HG03196 (cell line): ENCODE measurements around the gene FER.
"Not testable (repeated sequence)": the region's sequence is repeated elsewhere in the genome, so short reads cannot be mapped to it uniquely, and the experiment has no call there.

Source experiments
- ATAC-seq: cut with Tn5 transposase; IDR thresholded peaks from one replicate; pipeline ENCODE4 v1.9.1; 2021; ENCODE audit not compliant: unreplicated experiment

Gene FER

DNA sequence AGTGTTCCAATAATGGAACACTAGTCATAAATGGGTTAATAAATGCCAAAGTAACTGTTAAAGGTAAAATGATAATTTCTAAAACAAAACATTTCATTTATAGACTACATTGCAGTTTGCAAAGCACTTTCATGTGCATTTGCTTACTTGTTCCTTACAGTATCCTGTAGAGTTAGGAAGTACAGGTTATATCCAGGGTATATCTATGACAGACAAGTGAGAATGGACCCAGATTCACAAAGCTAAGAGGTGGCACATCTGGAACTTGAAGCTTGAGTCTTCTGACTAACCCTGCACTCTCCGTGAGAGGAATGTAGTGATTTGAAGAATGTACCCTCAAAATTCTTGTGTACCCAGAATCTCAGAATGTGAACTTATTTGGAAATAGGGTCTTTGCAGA, 121.4 kb downstream of the FER start:
- ATAC-seq, result no peak

GRCh38 chr5:108876451-108876850, 128.8 kb downstream of the FER start:
- ATAC-seq, result no peak

DNA sequence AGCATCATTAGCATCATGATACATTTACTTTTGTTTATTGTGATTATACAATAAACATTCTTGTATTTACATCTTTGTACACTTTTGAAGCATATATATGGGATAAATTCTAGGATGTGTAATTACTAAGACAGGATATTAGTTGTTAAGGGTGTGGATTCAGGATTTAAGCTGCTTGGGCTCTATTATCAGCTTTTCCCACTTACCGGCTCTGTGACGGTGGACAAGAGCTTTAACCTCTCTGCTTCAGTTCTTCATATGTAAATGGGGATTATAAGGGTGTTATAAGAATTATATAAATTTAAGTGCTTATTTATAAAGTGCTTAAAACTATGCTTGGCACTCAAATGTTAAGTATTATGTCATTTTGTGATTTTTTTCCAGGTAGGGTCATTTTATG, 131.1 kb downstream of the FER start:
- ATAC-seq, result no peak

GRCh38 chr5:108881133-108881532, 133.4 kb downstream of the FER start:
- ATAC-seq, result no peak

DNA sequence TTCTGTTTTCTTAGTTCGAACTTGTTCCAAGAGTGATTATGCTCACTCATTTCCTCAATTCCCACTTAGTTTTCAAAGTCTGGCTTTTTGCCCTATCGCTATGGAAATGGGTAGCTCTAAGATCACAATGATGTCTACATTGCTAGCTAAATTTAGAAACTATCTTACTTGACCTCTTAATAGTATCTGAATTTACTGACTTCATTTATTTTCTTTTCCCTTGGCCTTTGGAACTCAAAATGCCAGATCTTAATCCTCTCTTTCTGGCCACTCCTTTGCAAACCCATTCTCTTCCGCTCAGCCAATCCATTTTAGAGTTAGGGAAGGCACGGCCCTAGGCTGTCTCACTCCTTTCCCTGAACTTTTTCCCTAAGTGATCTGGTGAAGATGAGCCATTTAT, 137.0 kb downstream of the FER start:
- ATAC-seq, result no peak

- ATAC-seq, result no peak
Measured at GRCh38 chr5:108898257-108898656, 150.6 kb downstream of the FER start.

- ATAC-seq, result no peak
Measured at GRCh38 chr5:108898707-108899106, 151.0 kb downstream of the FER start.

GRCh38 chr5:108899244-108899643, 151.5 kb downstream of the FER start:
- not testable (repeated sequence) for ATAC-seq

GRCh38 chr5:108900668-108901067, 153.0 kb downstream of the FER start:
- no peak for ATAC-seq

GRCh38 chr5:108905805-108906204, 158.1 kb downstream of the FER start:
- no peak for ATAC-seq

GRCh38 chr5:108910627-108911026, 162.9 kb downstream of the FER start:
- ATAC-seq, result no peak

DNA sequence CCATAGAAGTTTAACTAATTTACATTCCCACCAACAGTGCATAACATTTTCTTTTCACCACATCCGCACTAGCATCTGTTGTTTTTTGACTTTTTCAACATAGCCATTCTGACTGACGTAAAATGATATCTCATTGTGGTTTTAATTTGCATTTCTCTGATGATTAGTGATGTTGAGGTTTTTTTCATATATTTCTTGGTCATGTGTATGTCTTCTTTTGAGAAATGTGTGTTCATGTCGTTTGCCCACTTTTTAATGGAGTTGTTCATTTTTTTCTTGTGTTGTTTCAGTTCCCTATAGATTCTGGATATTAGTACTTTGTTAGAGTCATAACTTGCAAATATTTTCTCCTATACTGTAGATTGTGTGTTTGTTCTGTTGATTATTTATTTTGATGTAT, 163.4 kb downstream of the FER start:
- ATAC-seq, result no peak

DNA sequence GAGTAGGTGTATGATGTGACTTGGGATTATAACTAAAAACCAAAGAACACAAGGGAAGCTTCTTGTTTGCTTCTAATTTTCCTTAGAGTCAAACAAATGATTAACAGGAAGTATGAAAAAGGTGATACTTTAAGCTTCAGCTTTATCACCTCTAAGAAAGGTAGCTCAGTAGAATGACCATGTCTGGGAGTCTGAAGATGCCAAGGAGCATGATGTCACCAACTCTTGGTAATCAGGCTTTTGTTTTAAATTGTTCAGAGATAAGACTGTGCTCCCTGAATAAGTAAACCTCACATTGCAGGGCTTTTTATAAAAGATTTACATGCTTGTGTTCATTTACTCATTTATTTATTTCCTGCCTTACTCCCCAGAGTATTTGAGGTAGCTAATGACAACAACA, 169.9 kb downstream of the FER start:
- no peak for ATAC-seq

DNA sequence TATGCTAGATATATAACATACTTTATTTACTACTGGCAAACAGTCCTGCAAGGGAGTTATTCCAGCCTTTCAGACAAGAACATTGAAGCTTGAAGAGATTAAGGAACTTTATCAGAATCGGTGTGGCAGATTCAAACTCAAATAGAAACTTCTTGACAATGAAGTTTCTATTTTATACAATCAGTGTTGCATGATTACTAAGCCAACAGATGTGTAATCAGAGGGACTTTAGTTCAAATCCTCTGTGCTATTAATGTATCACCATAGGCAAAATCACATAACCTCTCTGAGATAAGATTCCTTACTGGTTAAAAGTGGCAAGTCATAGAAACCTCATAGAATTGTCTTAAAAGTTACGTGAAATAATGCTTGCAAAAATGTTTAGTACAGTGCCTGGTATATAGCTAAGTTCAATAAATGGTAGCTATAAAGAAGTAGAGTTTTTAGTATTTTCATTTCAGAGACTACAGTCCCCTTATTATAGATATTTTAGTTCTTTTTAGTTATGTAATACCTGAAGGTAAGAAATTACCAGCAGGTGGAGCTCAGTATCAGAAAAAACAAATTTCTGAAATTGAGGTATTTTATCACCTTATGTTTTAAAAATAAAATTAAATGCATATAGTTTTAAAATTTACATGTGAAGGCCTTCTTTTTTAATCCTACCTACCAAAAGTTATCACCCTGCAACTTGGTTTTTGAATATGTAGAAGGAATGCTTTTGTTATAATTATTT, 172.1 kb downstream of the FER start:
- ATAC-seq, result no peak

GRCh38 chr5:108924457-108924961, 176.8 kb downstream of the FER start:
- ATAC-seq, result no peak

DNA sequence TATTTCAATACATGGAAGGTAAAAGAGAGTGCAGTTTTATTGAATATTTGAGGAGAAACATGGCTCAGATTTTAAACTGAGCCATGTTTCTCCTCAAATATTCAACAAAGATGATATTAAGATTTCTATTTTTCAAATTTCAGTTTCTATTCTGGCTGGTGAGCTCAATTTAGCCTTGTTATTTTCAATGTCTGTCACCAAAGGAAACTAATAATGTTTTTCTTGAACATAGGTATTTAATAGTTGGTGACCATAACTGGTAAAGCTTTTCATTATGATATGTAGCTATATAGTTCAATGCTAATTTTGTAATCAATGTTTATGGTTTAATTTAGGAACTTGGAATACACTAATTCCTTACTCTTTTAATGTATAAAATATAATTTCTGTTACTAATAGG, 177.4 kb downstream of the FER start:
- ATAC-seq, result no peak

GRCh38 chr5:108930107-108930506, 182.4 kb downstream of the FER start:
- no peak for ATAC-seq

DNA sequence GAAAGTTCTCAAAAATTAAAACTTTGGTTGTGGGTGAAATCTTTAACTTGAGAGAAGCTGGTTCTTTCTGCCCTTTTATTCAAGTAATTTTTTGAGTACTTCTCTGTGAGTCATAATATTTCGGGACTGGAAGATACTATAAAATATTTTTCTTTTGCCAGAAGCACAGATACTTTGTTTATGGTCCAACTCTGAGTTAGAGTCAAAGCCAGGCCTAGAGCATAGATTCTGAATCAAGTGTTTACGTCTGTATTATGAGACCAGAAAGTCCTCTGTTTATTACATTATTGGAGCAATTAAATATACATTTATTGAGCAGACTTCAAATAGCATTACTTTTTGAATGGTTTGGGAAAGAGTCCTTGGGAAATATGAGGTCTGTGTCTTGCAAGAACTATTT, 187.9 kb downstream of the FER start:
- no peak for ATAC-seq

DNA sequence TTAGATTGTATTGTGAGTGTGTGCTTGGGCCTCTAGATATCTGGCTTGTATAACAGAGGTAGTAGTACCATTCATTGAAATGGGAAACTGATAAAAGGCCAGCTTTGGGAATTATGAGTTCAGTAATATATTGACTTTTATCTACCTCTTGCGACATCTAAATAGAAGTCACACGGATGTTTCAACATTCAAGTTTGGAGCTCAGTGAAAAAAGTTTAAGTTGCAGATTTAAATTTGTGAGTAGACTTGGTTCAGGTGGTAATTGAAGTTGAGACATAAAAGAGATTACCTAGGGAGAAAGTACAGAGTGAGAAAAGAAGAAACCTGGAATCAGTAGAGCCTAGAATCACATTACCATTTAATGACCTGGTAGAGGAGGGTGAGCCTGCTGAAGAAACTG, 189.5 kb downstream of the FER start:
- no peak for ATAC-seq

GRCh38 chr5:108940506-108940905, 192.8 kb downstream of the FER start:
- no peak for ATAC-seq

GRCh38 chr5:108941746-108942145, 194.0 kb downstream of the FER start:
- no peak for ATAC-seq

DNA sequence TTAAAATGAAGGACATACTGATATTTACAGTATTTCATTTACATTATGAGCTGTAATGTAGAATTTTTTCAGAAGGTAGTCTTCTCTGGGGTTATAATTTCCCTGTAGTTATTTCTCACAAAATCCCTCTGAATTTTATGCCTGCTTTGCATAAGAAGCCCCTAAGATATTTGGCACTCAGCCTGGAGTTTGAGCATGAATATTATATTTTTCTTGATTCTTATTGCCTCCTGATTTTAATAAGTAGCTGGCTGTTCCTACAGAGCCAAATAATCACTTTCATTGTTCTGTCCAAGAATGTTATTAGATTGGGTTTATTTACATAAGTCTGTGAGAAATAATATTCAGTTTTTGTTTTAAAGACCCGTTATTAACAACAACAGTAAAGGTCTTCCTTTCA, 195.0 kb downstream of the FER start:
- ATAC-seq, result no peak

GRCh38 chr5:108945094-108945493, 197.4 kb downstream of the FER start:
- no peak for ATAC-seq
